ENCODE results near the gene DUSP11.
"Not testable (repeated sequence)": the region's sequence is repeated elsewhere in the genome, so short reads cannot be mapped to it uniquely, and the experiment has no call there.

Gene DUSP11

GRCh38 chr2:73718851-73719621 is 60.9 kb downstream of the DUSP11 start:
- H3K27ac ChIP-seq: no peak overlapping the region
- no peaks in the 10 kb centered on the region for H3K36me3 ChIP-seq
- H3K4me3 ChIP-seq (ENCODE audit: low read depth in 1 of 2, low read length in 1 of 2): no peak overlapping the region
- no peaks in the 10 kb centered on the region for H3K27me3 ChIP-seq
- TF ChIP-seq CTCF (IDR thresholded peaks at IDR 0.05): no peak
- no peaks in the 10 kb centered on the region for H3K9me3 ChIP-seq
- H3K4me1 ChIP-seq (ENCODE audit: control insufficient read depth in 1 of 2, insufficient read depth in 1 of 2, low read depth in 1 of 2, low read length in 1 of 2): peaks cover 0 to 9% of the 10 kb centered on the region in 2 experiments

GRCh38 chr2:73718421-73718820 is 61.5 kb downstream of the DUSP11 start:
- Histone ChIP-seq H3K27me3 (no peaks in the 10 kb centered on the region), H3K27ac (no peak overlapping the region), H3K9me3 (no peaks in the 10 kb centered on the region), H3K4me1 (ENCODE audit: control insufficient read depth in 1 of 2, insufficient read depth in 1 of 2, low read depth in 1 of 2, low read length in 1 of 2) (peaks cover 0 to 9% of the 10 kb centered on the region in 2 experiments), H3K36me3 (no peaks in the 10 kb centered on the region), H3K4me3 (ENCODE audit: low read depth in 1 of 2, low read length in 1 of 2) (no peak overlapping the region)
- no peak for TF ChIP-seq CTCF (IDR thresholded peaks at IDR 0.05)

GRCh38 chr2:73717695-73718094 is 62.2 kb downstream of the DUSP11 start:
- not testable (repeated sequence) for H3K4me3 ChIP-seq (ENCODE audit: low read depth in 1 of 2, low read length in 1 of 2); H3K4me1 ChIP-seq (ENCODE audit: control insufficient read depth in 1 of 2, insufficient read depth in 1 of 2, low read depth in 1 of 2, low read length in 1 of 2); H3K27ac ChIP-seq; H3K9me3 ChIP-seq; H3K27me3 ChIP-seq; H3K36me3 ChIP-seq

- Histone ChIP-seq H3K27ac (peak overlapping the region; percentile 32), H3K27me3 (no peaks in the 10 kb centered on the region), H3K4me1 (ENCODE audit: control insufficient read depth in 1 of 2, insufficient read depth in 1 of 2, low read depth in 1 of 2, low read length in 1 of 2) (peaks cover 0 to 9% of the 10 kb centered on the region in 2 experiments), H3K9me3 (no peaks in the 10 kb centered on the region), H3K36me3 (no peaks in the 10 kb centered on the region), H3K4me3 (ENCODE audit: low read depth in 1 of 2, low read length in 1 of 2) (no peak overlapping the region)
- TF ChIP-seq CTCF (IDR thresholded peaks at IDR 0.05): no peak
These were observed 62.7 kb downstream of the DUSP11 start for GRCh38 chr2:73717251-73717606.

- Histone ChIP-seq H3K9me3 (no peaks in the 10 kb centered on the region), H3K4me3 (ENCODE audit: low read depth in 1 of 2, low read length in 1 of 2) (no peak overlapping the region), H3K36me3 (no peaks in the 10 kb centered on the region), H3K27ac (peak overlapping the region; percentile 32), H3K4me1 (ENCODE audit: control insufficient read depth in 1 of 2, insufficient read depth in 1 of 2, low read depth in 1 of 2, low read length in 1 of 2) (peaks cover 0 to 9% of the 10 kb centered on the region in 2 experiments), H3K27me3 (no peaks in the 10 kb centered on the region)
- no peak for TF ChIP-seq CTCF (IDR thresholded peaks at IDR 0.05)
These were observed 63.2 kb downstream of the DUSP11 start for GRCh38 chr2:73716543-73717250.

- H3K4me1 ChIP-seq (ENCODE audit: control insufficient read depth in 1 of 2, insufficient read depth in 1 of 2, low read depth in 1 of 2, low read length in 1 of 2): peaks cover 0 to 9% of the 10 kb centered on the region in 2 experiments
- no peaks in the 10 kb centered on the region for H3K9me3 ChIP-seq
- no peak overlapping the region for H3K27ac ChIP-seq
- H3K36me3 ChIP-seq: no peaks in the 10 kb centered on the region
- no peak overlapping the region for H3K4me3 ChIP-seq (ENCODE audit: low read depth in 1 of 2, low read length in 1 of 2)
- H3K27me3 ChIP-seq: no peaks in the 10 kb centered on the region
- no peak for TF ChIP-seq CTCF (IDR thresholded peaks at IDR 0.05)
These were observed 65.8 kb downstream of the DUSP11 start for GRCh38 chr2:73714091-73714490.

Measured in neutrophil (primary cell).